ENCODE results near the gene PACSIN2. TPM values are rescaled to one million over a fixed set of nuclear protein-coding genes. Genes with fewer than 3 reads are reported as not detected.

Gene PACSIN2
- total RNA-seq, 1 donor from 2014 or later: 87.8 TPM

DNA sequence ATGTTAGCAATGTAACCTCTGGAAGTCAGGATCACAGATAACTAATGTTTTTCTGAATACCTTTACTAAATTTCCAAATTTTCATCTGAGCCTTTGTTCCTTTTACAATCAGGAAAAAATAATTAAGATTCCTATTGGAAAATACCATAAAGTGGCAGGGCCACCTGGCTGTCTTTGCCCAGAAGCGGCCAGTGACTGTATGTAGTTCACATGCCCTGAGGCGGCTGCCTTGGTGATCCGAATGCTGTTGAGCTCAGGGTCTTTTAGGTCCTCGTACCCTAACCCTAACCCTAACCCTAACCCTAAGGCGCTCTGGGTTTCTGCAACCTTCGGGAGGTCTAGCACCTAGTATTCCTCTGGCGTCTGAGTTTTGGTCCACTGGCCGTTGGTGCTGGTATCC lies 149.4 kb downstream of the PACSIN2 start:
- no peaks in the 10 kb centered on the region for H4K20me1 ChIP-seq (ENCODE audit: insufficient read depth, low read length)

DNA sequence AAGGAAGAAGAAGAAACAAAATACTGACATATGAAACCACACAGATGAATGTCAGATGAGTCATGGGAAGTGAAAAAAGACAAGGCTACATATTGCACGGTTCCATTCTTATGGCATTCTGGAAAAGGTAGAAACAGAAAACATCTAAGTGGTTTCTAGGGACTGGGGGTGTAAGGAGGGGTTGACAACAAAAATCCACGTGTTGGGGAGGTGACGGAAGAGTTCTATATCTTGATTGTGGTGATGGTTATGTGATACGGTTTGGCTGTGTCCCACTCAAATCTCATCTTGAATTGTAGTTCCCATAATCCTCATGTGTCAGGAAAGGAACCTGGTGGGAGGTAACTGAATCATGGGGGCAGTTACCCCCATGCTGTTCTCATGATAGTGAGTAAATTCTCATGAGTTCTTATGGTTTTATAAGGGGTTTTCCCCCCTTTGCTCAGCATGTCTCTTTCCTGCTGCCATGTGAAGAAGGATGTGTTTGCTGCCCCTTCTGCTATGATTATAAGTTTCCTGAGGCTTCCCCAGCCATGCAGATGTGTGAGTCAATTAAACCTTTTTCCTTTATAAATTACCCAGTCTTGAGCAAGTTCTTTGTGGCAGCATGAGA lies 151.5 kb downstream of the PACSIN2 start:
- H3K9me3 Mint-ChIP-seq (ENCODE audit: unreplicated experiment): peaks cover 8% of the 10 kb centered on the region
- peaks cover 6% of the 10 kb centered on the region for H3K36me3 Mint-ChIP-seq (ENCODE audit: low read depth, unreplicated experiment)
- peak; percentile 73 for FAIRE-seq
- Histone ChIP-seq H3K9ac (ENCODE audit: low read length) (no peak overlapping the region), H3K4me1 (ENCODE audit: insufficient read depth, low read length) (peaks cover 15% of the 10 kb centered on the region), H3K36me3 (ENCODE audit: insufficient read depth, low read length) (no peaks in the 10 kb centered on the region), H2AFZ (ENCODE audit: low read depth, low read length) (no peak overlapping the region), H3K79me2 (ENCODE audit: insufficient read depth, low read length) (no peaks in the 10 kb centered on the region), H3K27me3 (ENCODE audit: insufficient read depth, low read length) (no peaks in the 10 kb centered on the region), H3K4me3 (ENCODE audit: insufficient read depth, low read depth, low read length) (no peak overlapping the region), H3K9me3 (ENCODE audit: insufficient read depth, low read depth, low read length) (no peaks in the 10 kb centered on the region), H3K4me2 (ENCODE audit: low read length) (peak overlapping the region; percentile 49), H3K27ac (ENCODE audit: low read depth, low read length) (peak overlapping the region; percentile 53), H4K20me1 (ENCODE audit: insufficient read depth, low read length) (no peaks in the 10 kb centered on the region)
- H3K4me3 Mint-ChIP-seq (ENCODE audit: unreplicated experiment): no peak overlapping the region
- no peaks in the 10 kb centered on the region for H3K27me3 Mint-ChIP-seq (ENCODE audit: low read depth, unreplicated experiment)
- H3K4me1 Mint-ChIP-seq (ENCODE audit: low read depth, unreplicated experiment): peaks cover 12% of the 10 kb centered on the region
- H3K27ac Mint-ChIP-seq (ENCODE audit: unreplicated experiment): peak overlapping the region; percentile 22
- DNase-seq (ENCODE audit: low read depth): peak; percentile 99
- TF ChIP-seq, protein P1, sequence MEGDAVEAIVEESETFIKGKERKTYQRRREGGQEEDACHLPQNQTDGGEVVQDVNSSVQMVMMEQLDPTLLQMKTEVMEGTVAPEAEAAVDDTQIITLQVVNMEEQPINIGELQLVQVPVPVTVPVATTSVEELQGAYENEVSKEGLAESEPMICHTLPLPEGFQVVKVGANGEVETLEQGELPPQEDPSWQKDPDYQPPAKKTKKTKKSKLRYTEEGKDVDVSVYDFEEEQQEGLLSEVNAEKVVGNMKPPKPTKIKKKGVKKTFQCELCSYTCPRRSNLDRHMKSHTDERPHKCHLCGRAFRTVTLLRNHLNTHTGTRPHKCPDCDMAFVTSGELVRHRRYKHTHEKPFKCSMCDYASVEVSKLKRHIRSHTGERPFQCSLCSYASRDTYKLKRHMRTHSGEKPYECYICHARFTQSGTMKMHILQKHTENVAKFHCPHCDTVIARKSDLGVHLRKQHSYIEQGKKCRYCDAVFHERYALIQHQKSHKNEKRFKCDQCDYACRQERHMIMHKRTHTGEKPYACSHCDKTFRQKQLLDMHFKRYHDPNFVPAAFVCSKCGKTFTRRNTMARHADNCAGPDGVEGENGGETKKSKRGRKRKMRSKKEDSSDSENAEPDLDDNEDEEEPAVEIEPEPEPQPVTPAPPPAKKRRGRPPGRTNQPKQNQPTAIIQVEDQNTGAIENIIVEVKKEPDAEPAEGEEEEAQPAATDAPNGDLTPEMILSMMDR (IDR thresholded peaks at IDR 0.05; ENCODE audit: insufficient read depth, low read depth, low read length): no peak
- no peak for TF ChIP-seq EZH2 (IDR thresholded peaks at IDR 0.05; ENCODE audit: insufficient read depth, low read length)

More for the DNA sequence above, 149.4 kb downstream of the PACSIN2 start:
- peaks cover 12% of the 10 kb centered on the region for H3K4me1 Mint-ChIP-seq (ENCODE audit: low read depth, unreplicated experiment)
- TF ChIP-seq, protein P1 (IDR thresholded peaks at IDR 0.05; ENCODE audit: insufficient read depth, low read depth, low read length): no peak
- TF ChIP-seq EZH2 (IDR thresholded peaks at IDR 0.05; ENCODE audit: insufficient read depth, low read length): no peak
- Histone ChIP-seq H3K27ac (ENCODE audit: low read depth, low read length) (no peak overlapping the region), H3K27me3 (ENCODE audit: insufficient read depth, low read length) (no peaks in the 10 kb centered on the region), H3K36me3 (ENCODE audit: insufficient read depth, low read length) (no peaks in the 10 kb centered on the region), H3K79me2 (ENCODE audit: insufficient read depth, low read length) (no peaks in the 10 kb centered on the region), H3K9ac (ENCODE audit: low read length) (no peak overlapping the region), H3K4me3 (ENCODE audit: insufficient read depth, low read depth, low read length) (no peak overlapping the region), H3K9me3 (ENCODE audit: insufficient read depth, low read depth, low read length) (no peaks in the 10 kb centered on the region), H3K4me2 (ENCODE audit: low read length) (no peak overlapping the region), H2AFZ (ENCODE audit: low read depth, low read length) (no peak overlapping the region), H3K4me1 (ENCODE audit: insufficient read depth, low read length) (peaks cover 22% of the 10 kb centered on the region)
- no peak overlapping the region for H3K27ac Mint-ChIP-seq (ENCODE audit: unreplicated experiment)
- H3K4me3 Mint-ChIP-seq (ENCODE audit: unreplicated experiment): no peak overlapping the region
- H3K27me3 Mint-ChIP-seq (ENCODE audit: low read depth, unreplicated experiment): no peaks in the 10 kb centered on the region
- peaks cover 6% of the 10 kb centered on the region for H3K36me3 Mint-ChIP-seq (ENCODE audit: low read depth, unreplicated experiment)
- DNase-seq (ENCODE audit: low read depth) (no peak), FAIRE-seq (no peak)
- peaks cover 8% of the 10 kb centered on the region for H3K9me3 Mint-ChIP-seq (ENCODE audit: unreplicated experiment)

DNA sequence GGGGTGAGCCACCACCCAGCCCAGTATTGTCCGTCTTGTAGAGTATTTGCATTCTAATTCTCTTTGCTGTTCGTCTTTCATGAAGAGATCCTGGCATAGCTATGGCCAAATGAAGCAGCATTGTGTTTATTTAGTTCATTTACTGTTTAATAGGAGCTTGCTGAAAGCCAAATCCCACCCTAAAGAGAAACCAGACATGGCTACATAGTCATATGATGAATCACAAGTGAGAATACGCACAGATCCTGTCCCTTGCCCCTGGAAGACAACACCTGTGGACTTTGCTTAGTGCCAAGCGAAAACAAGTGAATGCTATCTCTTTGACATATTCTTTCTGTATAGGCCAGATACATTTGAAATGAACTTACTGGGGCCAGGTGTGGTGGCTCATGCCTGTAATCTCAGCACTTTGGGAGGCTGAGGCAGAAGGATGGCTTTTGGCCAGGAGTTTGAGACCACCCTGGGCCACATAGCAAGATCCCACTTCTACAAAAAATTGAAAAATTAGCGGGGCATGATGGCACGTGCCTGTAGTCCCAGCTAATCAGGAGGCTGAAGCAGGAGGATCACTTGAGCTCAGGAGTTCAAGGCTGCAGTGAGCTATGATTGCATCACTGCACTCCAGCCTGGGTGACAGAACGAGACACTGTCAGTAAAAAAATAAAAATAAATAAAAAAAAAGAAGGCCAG lies 152.8 kb downstream of the PACSIN2 start:
- H3K9me3 ChIP-seq (ENCODE audit: insufficient read depth, low read depth, low read length): peaks cover 4% of the 10 kb centered on the region
- H3K36me3 Mint-ChIP-seq (ENCODE audit: low read depth, unreplicated experiment): peaks cover 6% of the 10 kb centered on the region

More for the DNA sequence above, 152.8 kb downstream of the PACSIN2 start:
- Histone ChIP-seq H3K4me3 (ENCODE audit: insufficient read depth, low read depth, low read length) (no peak overlapping the region), H3K27ac (ENCODE audit: low read depth, low read length) (peak overlapping the region; percentile 43), H3K27me3 (ENCODE audit: insufficient read depth, low read length) (no peaks in the 10 kb centered on the region), H3K4me1 (ENCODE audit: insufficient read depth, low read length) (peaks cover 18% of the 10 kb centered on the region), H3K9ac (ENCODE audit: low read length) (no peak overlapping the region), H3K36me3 (ENCODE audit: insufficient read depth, low read length) (no peaks in the 10 kb centered on the region), H2AFZ (ENCODE audit: low read depth, low read length) (no peak overlapping the region), H3K4me2 (ENCODE audit: low read length) (peak overlapping the region; percentile 1), H4K20me1 (ENCODE audit: insufficient read depth, low read length) (no peaks in the 10 kb centered on the region), H3K79me2 (ENCODE audit: insufficient read depth, low read length) (no peaks in the 10 kb centered on the region)
- DNase-seq (ENCODE audit: low read depth): peak; percentile 89
- no peak for FAIRE-seq
- Mint-ChIP-seq H3K9me3 (ENCODE audit: unreplicated experiment) (peaks cover 8% of the 10 kb centered on the region), H3K27me3 (ENCODE audit: low read depth, unreplicated experiment) (no peaks in the 10 kb centered on the region), H3K27ac (ENCODE audit: unreplicated experiment) (peak overlapping the region; percentile 69), H3K4me3 (ENCODE audit: unreplicated experiment) (no peak overlapping the region), H3K4me1 (ENCODE audit: low read depth, unreplicated experiment) (peaks cover 11% of the 10 kb centered on the region)
- TF ChIP-seq, protein P1 (IDR thresholded peaks at IDR 0.05; ENCODE audit: insufficient read depth, low read depth, low read length): no peak
- TF ChIP-seq EZH2 (IDR thresholded peaks at IDR 0.05; ENCODE audit: insufficient read depth, low read length): no peak

All from astrocyte (in vitro differentiated cells and primary cell).